ENCODE data around the gene IRF5. TPM values are rescaled to one million over a fixed set of nuclear protein-coding genes. Genes with fewer than 3 reads are reported as not detected.

IRF5 gene
- total RNA-seq, 1 donor: under 0.01 TPM

- peak; percentile 54 for DNase-seq (ENCODE audit: insufficient read length, low spot score, missing footprints)
- Histone ChIP-seq H2AFZ (ENCODE audit: low read length) (no peak overlapping the region), H4K20me1 (ENCODE audit: insufficient read depth, low read length) (no peaks in the 10 kb centered on the region), H3K36me3 (ENCODE audit: insufficient read depth, low read length) (no peaks in the 10 kb centered on the region), H3K27ac (ENCODE audit: low read depth, low read length) (no peak overlapping the region), H3K4me3 (ENCODE audit: insufficient read depth, low read length) (no peak overlapping the region), H3K4me1 (ENCODE audit: insufficient read depth, low read length) (no peaks in the 10 kb centered on the region), H3K27me3 (ENCODE audit: insufficient read depth, low read length) (peaks cover 59% of the 10 kb centered on the region), H3K79me2 (ENCODE audit: insufficient read depth, low read length) (no peaks in the 10 kb centered on the region), H3K9me3 (ENCODE audit: low read depth, low read length) (no peaks in the 10 kb centered on the region), H3K4me2 (ENCODE audit: insufficient read depth, low read length) (peak overlapping the region; percentile 13)
- TF ChIP-seq CTCF (IDR thresholded peaks at IDR 0.05; ENCODE audit: extremely low read depth, low read depth, low read length): no peak
Measured at GRCh38 chr7:128908750-128909624, 28.7 kb upstream of the IRF5 start.

- peak overlapping the region; percentile 33 for H3K4me3 ChIP-seq (ENCODE audit: insufficient read depth, low read length)
- no peak overlapping the region for H3K27ac ChIP-seq (ENCODE audit: low read depth, low read length)
- peak overlapping the region; percentile 25 for H2AFZ ChIP-seq (ENCODE audit: low read length)
- peaks cover 68% of the 10 kb centered on the region for H3K27me3 ChIP-seq (ENCODE audit: insufficient read depth, low read length)
- H3K36me3 ChIP-seq (ENCODE audit: insufficient read depth, low read length): no peaks in the 10 kb centered on the region
- H4K20me1 ChIP-seq (ENCODE audit: insufficient read depth, low read length): no peaks in the 10 kb centered on the region
- peak; percentile 96 for DNase-seq (ENCODE audit: insufficient read length, low spot score, missing footprints)
- no peaks in the 10 kb centered on the region for H3K79me2 ChIP-seq (ENCODE audit: insufficient read depth, low read length)
- TF ChIP-seq CTCF (IDR thresholded peaks at IDR 0.05; ENCODE audit: extremely low read depth, low read depth, low read length): no peak
- H3K9me3 ChIP-seq (ENCODE audit: low read depth, low read length): no peaks in the 10 kb centered on the region
- H3K4me1 ChIP-seq (ENCODE audit: insufficient read depth, low read length): no peaks in the 10 kb centered on the region
- peak overlapping the region; percentile 13 for H3K4me2 ChIP-seq (ENCODE audit: insufficient read depth, low read length)
Measured at GRCh38 chr7:128909625-128910568, 27.8 kb upstream of the IRF5 start.

- peak within 1 kb of the TSS; percentile 13 for H3K4me2 ChIP-seq (ENCODE audit: insufficient read depth, low read length)
- H3K27ac ChIP-seq (ENCODE audit: low read depth, low read length): no peak within 1 kb of the TSS
- no peaks in the 10 kb centered on the region for H3K4me1 ChIP-seq (ENCODE audit: insufficient read depth, low read length)
- peaks cover 72% of the 10 kb centered on the region for H3K27me3 ChIP-seq (ENCODE audit: insufficient read depth, low read length)
- H3K4me3 ChIP-seq (ENCODE audit: insufficient read depth, low read length): peak within 1 kb of the TSS; percentile 33
- H3K79me2 ChIP-seq (ENCODE audit: insufficient read depth, low read length): no peaks in the 10 kb centered on the region
- no peak for DNase-seq (ENCODE audit: insufficient read length, low spot score, missing footprints)
- no peaks in the 10 kb centered on the region for H3K9me3 ChIP-seq (ENCODE audit: low read depth, low read length)
- TF ChIP-seq CTCF (IDR thresholded peaks at IDR 0.05; ENCODE audit: extremely low read depth, low read depth, low read length): no peak
- no peaks in the 10 kb centered on the region for H4K20me1 ChIP-seq (ENCODE audit: insufficient read depth, low read length)
- H3K36me3 ChIP-seq (ENCODE audit: insufficient read depth, low read length): no peaks in the 10 kb centered on the region
- peak within 1 kb of the TSS; percentile 25 for H2AFZ ChIP-seq (ENCODE audit: low read length)
Measured at GRCh38 chr7:128910569-128910945, 27.2 kb upstream of the IRF5 start, which contains the start of gene KCP. KCP (minus strand) TSS chr7:128910709; CDS start chr7:128910676, 33 bp downstream.
